CD4-positive, alpha-beta T cell treated with Interleukin-4 for 1 hour (primary cell): ENCODE results near the gene SEMA6B.

Experiments
- DNase-seq, 2 donors: peaks; one replicate each; pipeline ENCODE4 v3.0.0-alpha.2; 2020 to 2022

SEMA6B gene

DNA sequence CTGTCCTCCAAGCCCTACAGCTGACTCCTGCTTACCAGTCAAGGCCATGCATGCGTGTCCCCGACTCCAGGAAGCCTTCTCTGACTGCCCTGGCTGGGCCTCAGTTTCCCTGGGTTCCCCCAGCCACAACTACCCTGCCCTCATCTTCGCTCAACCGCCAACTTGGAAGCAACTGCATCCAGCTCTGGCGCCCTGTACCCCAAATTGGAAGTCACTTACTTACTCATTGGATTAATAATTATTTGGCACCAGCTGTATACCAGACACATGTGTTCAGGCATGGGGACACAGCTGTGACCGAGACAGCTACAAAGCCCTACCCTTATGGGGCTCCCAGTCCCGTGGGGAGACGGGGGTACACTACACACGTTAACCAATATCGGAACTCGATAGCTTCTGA, 10.9 kb upstream of the SEMA6B start:
- DNase-seq: no peak

- DNase-seq: peak in 1 of 2 donors; percentile 15
These were observed 9.4 kb upstream of the SEMA6B start for GRCh38 chr19:4568886-4569285.

- DNase-seq: peak; percentile 60 to 64
These were observed 8.1 kb upstream of the SEMA6B start for GRCh38 chr19:4567584-4568071.

DNA sequence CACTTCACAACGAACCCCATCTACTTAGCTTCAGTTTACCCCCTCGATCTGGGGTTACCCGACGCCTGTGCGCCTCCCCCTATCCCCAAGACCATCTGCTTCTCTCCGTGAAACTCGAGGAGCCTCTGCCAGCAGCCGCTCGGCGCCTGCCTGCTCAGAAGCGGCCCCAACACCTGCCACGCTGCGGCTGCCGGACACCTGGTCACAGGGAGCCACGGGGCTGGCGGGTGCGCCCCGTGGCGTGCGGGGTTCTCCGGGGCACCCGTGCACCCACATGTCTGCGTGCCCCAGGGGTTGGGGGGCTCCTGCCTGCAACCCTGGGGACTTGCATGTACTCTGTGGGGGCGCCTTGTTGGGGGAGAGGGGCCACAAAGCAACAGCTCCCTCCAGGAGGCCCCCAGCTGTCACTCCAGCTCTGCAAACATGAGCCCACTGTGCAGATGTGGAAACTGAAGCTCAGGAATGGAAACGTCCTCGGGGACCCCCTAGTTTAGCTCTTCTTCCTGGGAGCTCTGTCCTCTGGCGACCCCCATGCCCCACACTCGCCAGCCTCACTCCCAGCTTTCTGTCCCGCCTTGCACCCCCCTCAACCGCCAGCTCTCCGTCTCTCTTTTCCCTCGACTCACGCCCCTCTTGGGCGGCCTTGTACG, 7.0 kb upstream of the SEMA6B start:
- no peak for DNase-seq

DNA sequence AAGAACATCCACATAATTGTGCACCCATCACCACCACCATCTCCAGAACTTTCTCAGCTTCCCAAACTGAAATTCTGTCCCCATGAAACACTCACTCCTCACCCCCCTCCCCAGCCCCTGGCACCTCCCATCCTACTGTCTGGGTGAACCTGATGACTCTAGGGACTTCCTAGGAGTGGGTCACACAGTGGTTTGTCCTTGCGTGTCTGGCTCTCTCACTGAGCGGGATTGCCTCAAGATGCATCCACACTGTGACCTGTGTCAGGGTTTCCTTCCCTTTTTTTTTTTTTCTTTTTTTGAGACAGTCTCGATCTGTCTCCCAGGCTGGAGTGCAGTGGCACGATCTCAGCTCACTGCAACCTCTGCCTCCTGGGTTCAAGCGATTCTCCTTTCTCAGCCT, 4.1 kb upstream of the SEMA6B start:
- DNase-seq: peak; percentile 18 to 78

DNA sequence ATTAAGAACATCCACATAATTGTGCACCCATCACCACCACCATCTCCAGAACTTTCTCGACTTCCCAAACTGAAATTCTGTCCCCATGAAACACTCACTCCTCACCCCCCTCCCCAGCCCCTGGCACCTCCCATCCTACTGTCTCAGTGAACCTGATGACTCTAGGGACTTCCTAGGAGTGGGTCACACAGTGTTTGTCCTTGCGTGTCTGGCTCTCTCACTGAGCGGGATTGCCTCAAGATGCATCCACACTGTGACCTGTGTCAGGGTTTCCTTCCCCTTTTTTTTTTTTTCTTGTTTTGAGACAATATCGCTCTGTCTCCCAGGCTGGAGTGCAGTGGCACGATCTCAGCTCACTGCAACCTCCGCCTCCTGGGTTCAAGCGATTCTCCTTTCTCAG, 2.6 kb upstream of the SEMA6B start:
- peak; percentile 20 to 75 for DNase-seq

DNA sequence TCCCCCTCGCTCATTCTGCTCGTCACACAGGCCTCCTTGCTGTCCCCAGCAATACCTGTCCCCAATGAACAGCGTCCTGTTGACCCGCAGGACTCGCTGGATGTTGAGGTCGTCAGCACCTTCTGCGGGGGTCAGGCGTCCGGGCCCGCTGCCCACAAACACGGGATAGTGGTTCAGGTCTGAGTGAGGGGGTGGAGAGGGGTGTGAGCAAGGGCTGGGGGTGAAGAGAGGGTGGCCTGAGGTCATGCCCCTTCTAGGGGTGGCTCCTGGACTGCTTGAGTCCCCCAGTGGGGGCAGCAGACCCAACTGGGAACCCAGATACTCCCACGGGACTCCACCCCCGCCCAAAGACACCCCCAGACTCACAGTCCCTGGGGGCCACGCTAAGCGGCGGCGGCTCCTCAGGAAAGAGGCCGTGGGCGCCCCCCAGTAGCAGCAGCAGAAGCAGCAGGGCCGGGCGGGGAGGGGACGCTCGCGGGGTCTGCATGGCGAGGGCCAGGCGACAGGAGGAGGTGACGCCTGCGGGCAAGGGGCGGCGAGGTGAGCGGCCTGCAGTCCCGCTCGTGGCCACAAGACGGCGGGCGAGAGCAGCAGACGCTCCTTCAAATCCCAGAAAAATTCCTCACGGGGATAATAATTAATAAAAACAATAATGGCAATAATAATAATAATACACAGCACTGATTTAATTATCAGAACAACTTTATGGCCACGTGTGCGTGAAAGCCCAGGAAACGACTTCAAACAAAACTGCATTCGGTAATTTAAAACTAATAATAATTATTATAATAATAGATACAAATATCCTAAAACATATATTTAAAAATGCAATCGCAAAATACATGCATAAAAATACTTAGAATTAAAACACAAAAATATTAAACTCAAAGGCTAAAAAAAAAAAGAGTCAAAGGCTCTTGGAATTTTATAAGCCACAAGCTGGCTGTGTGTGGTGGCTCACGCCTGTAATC, 1.2 kb downstream of the SEMA6B start:
- no peak for DNase-seq

GRCh38 chr19:4557144-4557970, 2.1 kb downstream of the SEMA6B start:
- DNase-seq: no peak

DNA sequence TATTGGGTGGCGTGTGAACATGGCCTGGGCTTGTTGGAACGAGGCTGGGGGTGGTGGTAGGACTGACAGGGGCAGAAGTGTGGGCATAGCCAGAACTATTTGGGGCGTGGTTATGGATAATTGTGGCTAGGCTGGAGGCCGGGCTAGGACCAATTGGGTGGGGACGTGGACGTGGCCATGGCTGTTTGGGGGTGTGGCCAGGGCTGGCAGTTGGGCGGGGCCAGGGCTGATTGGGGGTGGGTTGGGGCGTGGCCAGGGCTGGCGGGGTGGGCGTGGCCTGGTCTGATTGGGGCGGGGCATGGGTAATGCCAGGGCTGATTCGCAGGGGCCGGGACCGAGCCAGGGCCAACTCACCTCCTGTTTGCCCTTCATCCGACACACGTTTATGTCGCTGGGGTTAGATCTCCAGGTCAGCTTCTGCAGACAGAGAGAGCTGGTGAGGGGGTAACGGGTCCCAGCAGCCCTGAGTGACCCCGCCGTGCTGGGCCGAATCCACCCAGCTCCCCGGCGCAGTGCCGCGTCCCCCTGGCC, 2.8 kb downstream of the SEMA6B start:
- no peak for DNase-seq

DNA sequence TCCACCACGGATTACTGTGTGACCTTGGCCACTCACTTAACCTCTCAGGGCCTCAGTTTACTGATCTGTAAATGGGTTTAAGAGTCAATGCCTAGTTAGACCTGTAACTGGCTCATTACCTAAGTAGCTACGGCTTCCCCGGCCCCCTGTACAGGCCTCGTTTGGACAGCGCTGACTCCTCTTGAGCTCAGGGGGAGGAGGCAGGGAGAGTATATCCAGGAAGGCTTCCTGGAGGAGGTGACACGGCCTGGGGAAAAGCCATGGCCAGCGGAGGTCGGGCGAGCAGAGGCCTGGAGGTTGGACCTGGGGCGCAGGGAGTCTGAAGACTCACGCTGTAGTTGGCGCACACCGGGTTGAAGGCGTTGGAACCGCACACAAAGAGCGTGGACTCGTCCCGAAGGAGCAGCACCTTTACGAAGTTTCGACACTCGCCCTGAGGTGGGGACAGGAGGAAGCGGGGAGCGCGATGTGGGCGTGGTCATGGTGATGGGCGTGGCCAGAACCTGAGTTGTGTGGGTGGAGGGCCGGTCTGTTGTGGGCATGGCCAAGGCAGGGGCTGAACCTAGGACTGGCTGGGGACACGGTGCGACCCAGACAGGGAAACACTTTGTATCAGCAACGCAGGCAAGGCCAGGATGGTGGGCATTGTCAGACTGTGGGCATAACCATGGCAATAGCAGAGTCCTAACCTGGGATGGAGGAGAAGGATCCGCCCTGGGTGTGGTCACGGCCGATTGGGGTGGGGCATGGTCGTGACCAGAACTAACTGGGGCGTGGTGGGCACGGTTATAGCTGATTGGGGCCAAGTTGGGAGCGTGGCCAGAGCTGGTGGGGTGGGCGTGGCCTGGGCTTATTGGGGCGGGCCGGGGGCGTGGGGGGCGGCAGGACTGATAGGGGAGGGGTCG, 3.6 kb downstream of the SEMA6B start:
- DNase-seq: no peak

DNA sequence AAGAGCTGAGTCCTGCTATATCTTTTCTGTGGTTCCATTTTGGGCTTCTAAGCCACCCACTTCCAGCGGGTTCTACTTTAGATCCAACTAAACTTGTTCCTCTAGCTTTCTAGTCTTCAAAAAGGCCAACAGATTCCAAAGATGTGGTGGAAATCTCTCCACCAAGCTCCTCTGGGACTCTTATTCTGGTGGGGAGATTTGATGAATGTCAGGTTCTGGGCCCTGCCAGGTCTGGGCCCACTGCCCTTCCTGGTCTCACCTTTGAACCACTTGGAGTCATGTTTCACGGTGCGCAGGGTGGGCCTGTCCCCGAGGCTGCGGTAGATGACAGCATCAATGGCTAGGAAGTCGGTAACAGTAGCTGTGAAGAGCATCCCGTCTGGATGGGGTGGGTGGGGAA, 4.8 kb downstream of the SEMA6B start:
- no peak for DNase-seq

- DNase-seq: no peak
These were observed 5.7 kb downstream of the SEMA6B start for GRCh38 chr19:4553775-4554174.

DNA sequence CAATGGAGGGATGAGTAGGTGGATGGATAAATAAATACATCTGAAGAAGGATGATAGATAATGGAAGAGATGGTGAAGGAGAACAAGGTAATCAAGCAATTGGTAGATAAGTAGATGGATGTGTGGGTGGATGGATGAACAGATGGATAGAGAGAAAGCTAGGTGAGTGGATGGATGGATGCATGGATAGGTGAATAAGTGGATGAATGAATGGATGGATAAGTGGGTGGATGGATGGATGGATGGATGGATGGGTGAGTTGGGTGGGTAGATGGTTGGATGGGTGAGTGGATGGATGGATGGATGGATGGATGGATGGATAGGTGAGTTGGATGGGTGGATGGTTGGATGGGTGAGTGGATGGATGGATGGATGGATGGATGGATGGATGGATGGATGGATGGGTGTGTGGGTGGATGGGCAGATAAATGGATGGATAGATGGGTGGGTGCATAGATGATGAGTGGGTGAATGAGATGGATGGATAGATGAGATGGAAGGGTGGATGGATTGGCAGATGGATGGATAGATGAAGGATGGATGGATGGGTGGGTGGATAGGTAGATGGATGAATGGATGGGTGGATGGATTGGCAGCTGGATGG, 6.3 kb downstream of the SEMA6B start:
- DNase-seq: no peak

- DNase-seq: no peak
These were observed 7.0 kb downstream of the SEMA6B start for GRCh38 chr19:4552525-4552819.

- no peak for DNase-seq
These were observed 8.9 kb downstream of the SEMA6B start for GRCh38 chr19:4550479-4551050.

DNA sequence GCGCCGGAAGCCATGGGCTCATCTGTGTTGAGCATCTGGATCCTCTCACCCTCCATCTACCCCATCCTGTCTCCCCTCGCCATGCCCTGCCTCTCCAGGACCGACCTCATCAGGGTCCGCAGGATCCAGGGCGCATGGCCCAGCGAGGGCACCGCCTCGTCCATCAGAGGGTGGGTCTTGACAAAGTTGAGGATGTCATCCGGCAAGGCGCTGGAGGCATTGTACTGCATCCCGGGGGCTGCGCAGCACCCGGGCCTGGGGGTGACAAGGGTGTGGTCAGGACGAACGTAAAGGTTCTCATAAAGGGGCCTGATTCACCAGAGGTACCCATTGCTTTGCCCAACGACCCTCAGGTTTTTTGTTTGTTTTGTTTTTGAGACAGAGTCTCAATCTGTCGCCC, 9.5 kb downstream of the SEMA6B start:
- DNase-seq: no peak

GRCh38 chr19:4548238-4548584, 11.3 kb downstream of the SEMA6B start:
- DNase-seq: no peak

DNA sequence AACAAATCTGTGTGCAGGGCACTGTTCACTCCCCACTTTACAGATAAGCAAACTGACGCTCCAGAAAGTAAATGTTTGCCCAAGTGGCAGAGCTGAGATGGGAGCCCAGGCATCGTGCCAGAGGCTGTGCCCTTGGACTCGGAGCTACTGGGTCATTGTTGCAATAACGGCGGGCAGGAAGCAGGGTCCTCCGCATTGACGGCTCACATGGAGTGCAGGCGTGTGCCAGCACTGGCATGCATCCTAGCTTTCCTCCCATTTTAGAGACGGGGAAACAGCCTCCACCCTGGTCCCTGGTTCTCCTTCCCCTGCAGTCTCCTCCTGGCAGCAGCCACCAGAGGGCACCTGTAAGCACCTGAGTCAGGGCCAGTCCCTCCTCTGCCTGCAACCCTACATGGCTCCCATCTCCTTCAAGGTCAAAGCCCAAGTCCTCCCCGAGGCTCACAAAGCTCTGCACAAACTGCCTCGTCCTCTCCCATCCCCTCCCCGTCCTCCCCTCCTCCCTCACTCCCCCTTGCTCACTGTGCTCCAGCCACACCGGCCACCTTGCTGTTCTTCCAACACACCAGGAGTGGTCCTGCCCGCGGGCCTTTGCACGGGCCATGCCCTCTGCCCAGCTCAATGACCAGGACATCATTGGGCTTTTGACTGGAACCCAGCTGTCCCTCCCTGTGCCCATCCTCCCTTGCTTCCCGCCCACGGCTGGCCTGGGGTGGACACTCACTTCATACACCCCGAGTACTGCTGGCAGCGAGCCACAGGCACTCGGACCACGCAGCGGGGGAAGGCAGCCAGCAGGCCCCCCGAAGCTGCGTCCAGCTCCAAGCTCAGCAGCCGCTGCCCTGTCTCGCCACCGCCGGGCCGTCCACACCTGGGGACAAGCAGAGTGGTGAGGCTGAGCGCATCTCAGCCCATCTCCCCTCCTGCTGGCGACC, 11.9 kb downstream of the SEMA6B start:
- peak in 1 of 2 donors; percentile 34 for DNase-seq

- no peak for DNase-seq
These were observed 15.4 kb downstream of the SEMA6B start for GRCh38 chr19:4543842-4544647.
